ENCODE data around the gene LEFTY1.
A peak's percentile ranks its signal among the peaks of the same experiment; 100 is the strongest.
"Not testable (repeated sequence)": the region's sequence is repeated elsewhere in the genome, so short reads cannot be mapped to it uniquely, and the experiment has no call there.

LEFTY1 gene

GRCh38 chr1:225849925-225850324 lies 39.0 kb downstream of the LEFTY1 start:
- no peak for DNase-seq (ENCODE audit: low read depth, low spot score)

DNA sequence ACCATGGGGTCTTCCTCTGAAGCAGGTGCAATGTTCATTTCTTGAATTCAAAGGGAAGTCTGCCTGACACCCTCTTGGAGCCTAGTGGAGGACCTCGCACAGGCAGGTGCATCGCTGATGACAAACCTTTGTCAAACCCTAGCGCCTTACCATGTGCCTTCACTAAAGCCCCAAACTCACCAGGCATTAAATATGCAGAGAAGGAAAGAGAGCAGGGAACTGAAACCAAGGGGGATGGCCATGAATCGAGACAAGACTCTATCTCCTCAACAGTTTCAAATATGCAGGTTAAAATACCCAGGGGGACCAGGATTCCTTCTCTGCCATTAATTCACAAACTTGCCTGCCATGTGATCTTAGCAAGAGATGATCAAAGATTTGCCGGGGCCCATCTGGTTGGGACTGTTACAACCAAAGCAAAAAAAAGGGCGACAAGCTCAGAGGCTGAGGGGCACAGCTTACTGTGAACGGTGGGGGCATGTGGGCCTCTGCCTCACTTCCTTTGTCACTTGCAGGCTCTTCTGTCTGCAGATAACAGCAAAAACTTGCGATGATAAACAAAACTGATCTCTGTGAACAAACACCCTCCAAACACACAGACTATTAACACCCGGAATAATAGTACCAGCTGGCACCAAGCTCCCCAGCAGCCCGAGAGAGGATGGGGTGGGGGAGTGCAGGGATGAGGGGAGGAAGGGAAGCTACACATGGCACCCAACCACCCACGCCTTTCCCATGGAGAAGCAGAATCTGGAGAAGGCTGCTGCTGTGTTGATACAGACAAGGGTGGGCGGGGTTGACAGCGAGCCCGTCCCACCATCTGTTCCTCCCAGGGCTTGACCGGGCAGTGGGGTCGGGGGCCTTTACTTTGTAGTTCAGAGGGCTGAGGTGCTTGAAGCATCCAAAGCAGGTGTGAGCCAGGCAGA lies 40.7 kb downstream of the LEFTY1 start:
- no peak for DNase-seq (ENCODE audit: low read depth, low spot score)

GRCh38 chr1:225847610-225848009 lies 41.3 kb downstream of the LEFTY1 start:
- DNase-seq (ENCODE audit: low read depth, low spot score) = no peak

DNA sequence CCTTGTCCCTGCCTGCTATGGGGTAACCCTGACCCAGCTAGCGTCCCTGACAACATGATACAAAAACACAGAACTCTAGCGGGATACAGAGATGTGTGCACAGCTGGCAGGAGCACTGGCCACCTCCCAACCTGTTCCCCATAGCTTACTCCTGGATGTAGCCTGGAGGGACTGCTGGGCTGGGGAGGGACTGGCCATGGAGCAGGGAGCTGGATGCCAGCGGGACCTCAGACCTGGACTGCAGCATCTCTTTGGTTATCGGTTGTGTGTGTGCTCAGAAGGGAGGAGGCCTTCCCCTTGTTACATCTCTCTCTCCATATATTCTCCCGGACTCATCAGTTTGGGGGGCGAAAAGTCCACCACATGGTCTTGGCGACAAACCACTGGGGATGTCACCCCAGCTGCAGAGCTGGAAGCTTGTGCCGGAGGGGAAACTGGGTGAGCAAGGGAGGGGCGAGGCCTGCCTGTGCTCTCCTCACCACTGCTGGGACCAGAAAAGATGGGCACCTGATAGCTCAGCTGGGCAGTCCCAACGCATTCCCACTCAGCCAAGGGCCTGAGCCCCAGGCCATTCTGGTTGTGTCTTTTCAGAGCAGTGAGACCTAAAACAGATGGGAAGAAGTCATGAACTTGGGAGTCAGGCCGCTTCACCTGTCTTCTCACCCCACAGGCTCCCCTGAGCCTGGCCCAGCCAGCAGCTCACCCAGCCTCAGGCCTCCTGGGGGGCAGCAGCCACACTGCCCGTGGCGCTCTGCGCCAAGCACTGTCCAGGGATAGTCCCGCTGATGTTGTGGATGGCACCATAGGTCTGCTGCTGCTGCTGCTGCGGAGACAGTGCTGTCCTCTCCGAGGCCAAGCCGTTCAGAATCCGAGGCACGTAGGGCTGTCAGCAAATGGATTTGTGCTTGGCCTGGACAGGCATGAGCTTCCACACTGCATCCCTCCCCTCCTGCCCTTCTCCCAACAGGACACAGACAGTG lies 42.3 kb downstream of the LEFTY1 start:
- DNase-seq (ENCODE audit: low read depth, low spot score) = no peak

DNA sequence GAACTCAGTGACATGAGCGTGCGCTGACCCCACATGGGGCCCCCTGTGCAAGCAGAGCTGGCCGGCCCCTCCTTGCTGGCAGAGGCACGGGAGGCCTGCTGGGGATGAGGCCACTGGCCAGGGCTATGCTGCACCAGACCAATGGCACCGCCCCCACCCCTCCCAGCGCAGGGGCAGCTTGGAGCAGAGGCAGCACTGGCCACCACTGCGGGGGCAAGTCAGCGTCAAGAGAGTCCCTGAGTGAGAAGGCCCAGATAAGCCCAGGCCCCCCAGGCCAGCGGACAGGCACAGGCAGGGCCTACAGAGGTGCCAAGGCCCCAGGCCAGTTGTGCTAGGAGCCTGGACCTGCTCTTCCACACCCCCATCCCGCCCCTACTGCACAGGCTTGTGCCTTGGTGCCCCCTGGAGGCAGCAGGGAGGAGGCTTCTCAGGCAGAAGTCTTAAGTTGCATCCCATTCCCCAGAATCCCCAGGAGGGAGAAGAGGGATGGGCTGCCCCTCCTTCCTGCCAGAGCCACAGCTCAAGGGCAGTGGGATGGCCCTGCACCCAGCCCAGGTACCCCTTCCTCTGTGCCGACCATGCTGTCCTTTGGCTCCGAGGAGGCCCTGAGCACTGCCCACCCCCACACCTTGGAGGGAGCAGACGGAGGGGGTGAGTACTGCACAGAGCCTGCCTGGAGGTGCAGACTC lies 43.2 kb downstream of the LEFTY1 start:
- DNase-seq (ENCODE audit: low read depth, low spot score) = peak; percentile 58

- DNase-seq (ENCODE audit: low read depth, low spot score) = no peak
These were observed 43.8 kb downstream of the LEFTY1 start for GRCh38 chr1:225845097-225845496.

GRCh38 chr1:225844236-225845061 lies 44.5 kb downstream of the LEFTY1 start:
- DNase-seq (ENCODE audit: low read depth, low spot score) = no peak

GRCh38 chr1:225843426-225843795 lies 45.5 kb downstream of the LEFTY1 start:
- DNase-seq (ENCODE audit: low read depth, low spot score) = no peak

DNA sequence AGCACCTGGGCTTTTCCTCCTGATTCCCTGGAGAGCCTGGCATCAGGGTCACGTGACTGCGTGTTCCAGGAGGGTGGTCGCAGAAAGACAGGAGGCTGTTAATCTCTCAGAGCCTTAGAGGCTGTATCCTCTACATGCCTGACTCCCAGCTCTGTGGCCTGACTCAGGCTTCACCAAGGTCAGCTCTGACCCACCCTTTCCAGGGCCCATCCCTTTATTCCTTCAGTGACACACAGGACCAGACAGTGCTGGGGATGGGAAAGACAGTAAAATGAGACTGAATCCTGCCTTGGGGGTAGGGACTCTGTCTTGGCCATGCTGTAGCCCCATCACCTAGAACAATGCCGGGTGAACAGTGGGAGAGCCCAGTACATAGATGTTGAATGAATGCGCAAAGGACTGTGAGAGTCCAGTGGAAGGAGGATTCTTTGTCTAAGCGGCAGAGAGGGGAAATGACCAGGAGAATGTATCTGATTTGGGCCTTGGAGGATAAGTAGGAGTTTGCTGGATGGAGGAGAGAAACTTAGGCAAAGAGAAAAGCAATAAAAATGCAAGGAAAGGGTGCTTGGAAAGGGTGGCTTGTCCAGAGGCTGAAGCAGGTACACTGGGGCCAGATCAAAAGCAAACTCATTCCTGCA lies 46.0 kb downstream of the LEFTY1 start:
- no peak for DNase-seq (ENCODE audit: low read depth, low spot score)

GRCh38 chr1:225842074-225842473 lies 46.9 kb downstream of the LEFTY1 start:
- DNase-seq (ENCODE audit: low read depth, low spot score) = no peak

DNA sequence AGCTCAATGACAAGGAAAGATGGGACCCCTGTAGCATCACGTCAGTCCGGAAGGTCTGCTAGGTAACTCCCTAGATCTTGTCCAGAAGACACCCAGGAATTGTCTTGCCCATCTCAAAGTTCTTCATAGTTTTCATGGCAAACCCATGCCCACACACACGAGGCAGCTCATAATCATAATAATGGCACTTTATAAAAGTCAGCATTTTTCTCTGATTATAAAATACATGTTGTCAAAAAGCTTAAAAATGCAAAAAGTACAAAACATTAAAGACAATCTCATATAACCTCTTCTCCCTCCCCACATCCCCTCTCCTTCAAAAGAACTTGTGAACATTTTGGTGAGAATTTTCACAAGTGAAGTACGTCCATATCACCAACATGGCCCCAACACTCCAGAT lies 48.2 kb downstream of the LEFTY1 start:
- no peak for DNase-seq (ENCODE audit: low read depth, low spot score)

GRCh38 chr1:225840223-225840610 lies 48.7 kb downstream of the LEFTY1 start:
- DNase-seq (ENCODE audit: low read depth, low spot score) = no peak

GRCh38 chr1:225838793-225839192 lies 50.2 kb downstream of the LEFTY1 start:
- no peak for DNase-seq (ENCODE audit: low read depth, low spot score)

DNA sequence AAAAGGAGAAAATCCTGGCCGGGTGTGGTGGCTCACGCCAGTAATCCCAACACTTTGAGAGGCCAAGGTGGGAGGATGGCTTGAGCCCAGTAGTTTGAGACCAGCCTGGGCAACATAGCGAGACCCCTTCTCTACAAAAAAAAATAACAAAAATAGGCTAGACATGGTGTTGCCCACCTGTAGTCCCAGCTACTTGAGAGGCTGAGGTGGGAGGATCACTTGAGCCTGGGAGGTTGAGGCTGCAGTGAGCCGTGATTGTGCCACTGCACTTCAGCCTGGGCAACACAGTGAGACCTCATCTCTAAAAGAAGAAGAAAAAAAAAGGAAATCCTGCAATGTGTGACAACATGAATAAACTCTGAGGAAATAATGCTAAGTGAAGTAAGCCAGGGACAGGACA lies 52.6 kb downstream of the LEFTY1 start:
- DNase-seq (ENCODE audit: low read depth, low spot score) = not testable (repeated sequence)

Data from smooth muscle cell of the brain vasculature (primary cell).